K562 (cell line): ENCODE measurements around the gene DNAH9. TPM values are rescaled to one million over a fixed set of nuclear protein-coding genes. Genes with fewer than 3 reads are reported as not detected.

Source experiments
- CREM ChIP-seq: IDR thresholded peaks from 2 replicates; pipeline ENCODE4 v1.6.1; 2014; ENCODE audit warnings: antibody characterized with exemption, low read depth
- EP400 ChIP-seq: fragments of 450-650 bp; IDR thresholded peaks from 2 replicates; pipeline ENCODE4 v1.6.1; 2017; ENCODE audit warnings: antibody characterized with exemption, mild to moderate bottlenecking, moderate library complexity
- HMG20B ChIP-seq: fragments of 250-450 bp; sonication (Bioruptor Pico); IDR thresholded peaks from 2 replicates; pipeline ENCODE4 v1.5.0; 2021; ENCODE audit warnings: mild to moderate bottlenecking
- HNRNPL ChIP-seq: fragments of 200-400 bp; formaldehyde crosslinking; IDR thresholded peaks from 2 replicates; pipeline ENCODE4 v1.6.1; 2017; ENCODE audit warnings: low read depth, mild to moderate bottlenecking, low read length
- KAT7 ChIP-seq: sonication (generic); formaldehyde crosslinking; IDR thresholded peaks from 2 replicates; pipeline ENCODE4 v1.8.0; 2022; ENCODE audit warnings: missing genetic modification reagents, mild to moderate bottlenecking, borderline replicate concordance
- MAFF ChIP-seq: IDR thresholded peaks from 2 replicates; pipeline ENCODE4 v1.6.1; 2012; ENCODE audit warnings: low read length, improper control_type of control experiment
- MEIS2 ChIP-seq: fragments of 450-650 bp; IDR thresholded peaks from 2 replicates; pipeline ENCODE4 v1.6.1; 2014; ENCODE audit warnings: mild to moderate bottlenecking; ENCODE audit not compliant: partially characterized antibody
- NBN ChIP-seq: fragments of 450-650 bp; IDR thresholded peaks from 2 replicates; pipeline ENCODE4 v1.6.1; 2016; ENCODE audit warnings: low read depth, mild to moderate bottlenecking
- NR2F6 ChIP-seq: fragments of 450-650 bp; formaldehyde crosslinking; IDR thresholded peaks from 2 replicates; pipeline ENCODE4 v1.4.0; 2020; ENCODE audit warnings: mild to moderate bottlenecking
- PML ChIP-seq: IDR thresholded peaks from 2 replicates; pipeline ENCODE4 v1.6.1; 2012; ENCODE audit warnings: low read length, inconsistent platforms
- SMC3 ChIP-seq: conservative IDR thresholded peaks from 2 replicates; pipeline ENCODE4 v1.6.1; 2011; ENCODE audit warnings: low read depth, low read length, improper control_type of control experiment; ENCODE audit not compliant: insufficient read depth
- SP2 ChIP-seq: IDR thresholded peaks from 2 replicates; pipeline ENCODE4 v1.6.1; 2011; ENCODE audit warnings: mild to moderate bottlenecking, low read depth, low read length, moderate library complexity; ENCODE audit not compliant: poor library complexity, severe bottlenecking; ENCODE audit errors: extremely low read depth
- SRSF7 ChIP-seq: fragments of 200-400 bp; formaldehyde crosslinking; optimal IDR thresholded peaks from 2 replicates; pipeline ENCODE3; 2017; ENCODE audit warnings: mild to moderate bottlenecking, low read depth, low read length
- XRCC3 ChIP-seq: fragments of 450-650 bp; IDR thresholded peaks from 2 replicates; pipeline ENCODE4 v1.6.1; 2017; ENCODE audit warnings: mild to moderate bottlenecking, moderate library complexity
- XRCC5 ChIP-seq: fragments of 200-400 bp; formaldehyde crosslinking; IDR thresholded peaks from 2 replicates; pipeline ENCODE4 v1.6.1; 2017; ENCODE audit warnings: low read depth, mild to moderate bottlenecking, low read length
- ZBED1 ChIP-seq: IDR thresholded peaks from 2 replicates; pipeline ENCODE4 v1.6.1; 2014
- ZBTB7A ChIP-seq: IDR thresholded peaks from 2 replicates; pipeline ENCODE4 v1.6.1; 2011; ENCODE audit warnings: low read depth, mild to moderate bottlenecking, low read length, moderate library complexity, borderline replicate concordance; ENCODE audit not compliant: control insufficient read depth
- ZNF24 ChIP-seq: fragments of 450-650 bp; IDR thresholded peaks from 2 replicates; pipeline ENCODE4 v1.6.1; 2016
- ZNF445 ChIP-seq: fragments of 250-450 bp; sonication (Bioruptor Pico); IDR thresholded peaks from 2 replicates; pipeline ENCODE4 v1.4.0; 2020; ENCODE audit warnings: low read depth, mild to moderate bottlenecking, moderate library complexity
- ZNF57 ChIP-seq: fragments of 450-650 bp; formaldehyde crosslinking; IDR thresholded peaks from 2 replicates; pipeline ENCODE4 v1.4.0; 2020; ENCODE audit warnings: mild to moderate bottlenecking, moderate library complexity
- ZNF707 ChIP-seq: fragments of 250-450 bp; sonication (Bioruptor Pico); conservative IDR thresholded peaks from 2 replicates; pipeline ENCODE4 v1.8.0; 2022; ENCODE audit warnings: inconsistent platforms, mild to moderate bottlenecking, moderate library complexity
- polyA plus RNA-seq, 8 experiments: library from polyadenylated mRNA; depleted of rRNA in 4 of 8; stranded (reverse) in 5 of 8; unstranded in 3 of 8; fragments of >200 nt; fragmentation: Nextera tagmentation in 2 of 8; fragmentation: Illumina TruSeq in 1 of 8; extraction: Ambion mirVana in 2 of 8; extraction: Trizol in 1 of 8; gene quantifications; 2 replicates each; pipeline versions ENCODE4 v1.2.1 to v1.2.3, GENCODE V29; 2011 to 2014; ENCODE audit warnings: inconsistent platforms in 1 of 8, missing spikeins in 1 of 8
- total RNA-seq, 7 experiments: library from RNA; depleted of rRNA in 6 of 7; stranded (reverse); fragments of >200 nt in 6 of 7; fragmentation: Illumina TruSeq in 2 of 7; extraction: Trizol in 2 of 7; gene quantifications; 2 replicates each; pipeline versions ENCODE4 v1.2.1 to v1.2.3, GENCODE V29; 2011 to 2021; ENCODE audit warnings: low replicate concordance in 1 of 7
- TF ChIP-seq, protein P1 (sequence below): fragments of 250-450 bp; sonication (Bioruptor Pico); IDR thresholded peaks from 2 replicates; pipeline ENCODE4 v1.8.0; 2021; ENCODE audit warnings: moderate library complexity, mild to moderate bottlenecking, inconsistent platforms
- TF ChIP-seq, protein P2 (sequence below): fragments of 450-650 bp; IDR thresholded peaks from 2 replicates; pipeline ENCODE4 v1.6.1; 2016; ENCODE audit warnings: antibody characterized with exemption
- TF ChIP-seq, protein P3 (sequence below): fragments of 450-650 bp; conservative IDR thresholded peaks from 2 replicates; pipeline ENCODE4 v1.6.1; 2016; ENCODE audit warnings: missing genetic modification characterization, low read depth, mild to moderate bottlenecking, control low read depth, missing compliant biosample characterization

Gene DNAH9
- total and polyA plus RNA-seq, 9 of the 15 experiments (the other 6 are each of a cell fraction or from before 2014, with no cell fraction given) = not detected

DNA sequence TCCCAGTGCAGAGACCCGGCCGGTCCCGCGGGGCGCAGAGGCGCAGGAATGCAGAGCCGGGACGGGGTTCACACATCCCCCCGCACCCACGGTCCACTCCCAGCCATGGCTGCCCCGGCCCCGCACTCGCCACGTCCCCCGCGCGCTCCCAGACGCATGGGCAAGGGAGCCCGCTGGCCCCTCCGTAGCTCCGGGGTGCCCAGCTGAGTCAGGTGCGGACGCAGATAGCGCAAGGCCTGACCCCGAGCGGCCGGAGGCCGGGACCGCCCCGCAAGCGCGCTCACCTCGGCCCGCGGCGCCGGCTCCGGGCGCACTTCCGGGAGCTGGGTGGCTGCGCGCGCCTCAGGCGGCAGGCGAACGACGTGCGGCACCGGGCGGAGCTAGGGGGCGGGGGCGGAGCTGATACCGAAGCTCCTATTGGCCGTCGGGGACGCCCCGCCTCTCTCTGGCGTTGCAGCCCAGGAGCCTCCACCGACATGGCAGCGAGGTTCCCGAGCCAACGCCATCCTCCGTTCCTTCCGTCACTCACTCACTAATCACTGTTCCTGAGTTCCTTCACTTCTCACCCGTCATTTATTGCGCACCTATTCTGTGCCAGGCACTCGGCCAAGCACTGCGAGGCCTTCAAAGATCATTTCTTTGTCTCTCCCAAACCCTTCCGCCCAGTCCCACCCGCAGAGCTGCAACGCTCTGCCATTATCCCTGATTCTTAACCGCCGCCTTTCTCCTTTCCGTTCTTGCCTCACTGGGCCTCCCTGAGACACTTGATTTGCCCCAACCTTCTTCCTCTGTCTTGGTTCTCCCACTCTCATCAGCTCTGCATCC lies 399.1 kb downstream of the DNAH9 start, which contains the start of gene ZNF18 (continued):
- TF ChIP-seq ZBTB7A (peak; percentile 39; the same call in 1 of the 2 replicates), MAFF (no peak), HNRNPL (peak; percentile 71; the same call in 1 of the 2 replicates), XRCC3 (no peak), ZNF24 (peak; percentile 90), SRSF7 (no peak), ZNF445 (CRISPR knock-in tag) (no peak), SMC3 (no peak), MEIS2 (peak; percentile 24), ZBED1 (no peak), ZNF707 (CRISPR knock-in tag) (no peak), KAT7 (CRISPR knock-in tag) (no peak), PML (no peak), HMG20B (no peak), ZNF57 (CRISPR knock-in tag) (no peak), CREM (peak; percentile 60), NR2F6 (CRISPR knock-in tag) (no peak), SP2 (no peak), EP400 (peak; percentile 47; the same call in 1 of the 2 replicates), XRCC5 (no peak), NBN (0 out of 2 replicates have a peak, but pooled peaks have one; percentile 25)
- TF ChIP-seq, protein P1, sequence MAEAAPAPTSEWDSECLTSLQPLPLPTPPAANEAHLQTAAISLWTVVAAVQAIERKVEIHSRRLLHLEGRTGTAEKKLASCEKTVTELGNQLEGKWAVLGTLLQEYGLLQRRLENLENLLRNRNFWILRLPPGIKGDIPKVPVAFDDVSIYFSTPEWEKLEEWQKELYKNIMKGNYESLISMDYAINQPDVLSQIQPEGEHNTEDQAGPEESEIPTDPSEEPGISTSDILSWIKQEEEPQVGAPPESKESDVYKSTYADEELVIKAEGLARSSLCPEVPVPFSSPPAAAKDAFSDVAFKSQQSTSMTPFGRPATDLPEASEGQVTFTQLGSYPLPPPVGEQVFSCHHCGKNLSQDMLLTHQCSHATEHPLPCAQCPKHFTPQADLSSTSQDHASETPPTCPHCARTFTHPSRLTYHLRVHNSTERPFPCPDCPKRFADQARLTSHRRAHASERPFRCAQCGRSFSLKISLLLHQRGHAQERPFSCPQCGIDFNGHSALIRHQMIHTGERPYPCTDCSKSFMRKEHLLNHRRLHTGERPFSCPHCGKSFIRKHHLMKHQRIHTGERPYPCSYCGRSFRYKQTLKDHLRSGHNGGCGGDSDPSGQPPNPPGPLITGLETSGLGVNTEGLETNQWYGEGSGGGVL = no peak
- TF ChIP-seq, protein P2, sequence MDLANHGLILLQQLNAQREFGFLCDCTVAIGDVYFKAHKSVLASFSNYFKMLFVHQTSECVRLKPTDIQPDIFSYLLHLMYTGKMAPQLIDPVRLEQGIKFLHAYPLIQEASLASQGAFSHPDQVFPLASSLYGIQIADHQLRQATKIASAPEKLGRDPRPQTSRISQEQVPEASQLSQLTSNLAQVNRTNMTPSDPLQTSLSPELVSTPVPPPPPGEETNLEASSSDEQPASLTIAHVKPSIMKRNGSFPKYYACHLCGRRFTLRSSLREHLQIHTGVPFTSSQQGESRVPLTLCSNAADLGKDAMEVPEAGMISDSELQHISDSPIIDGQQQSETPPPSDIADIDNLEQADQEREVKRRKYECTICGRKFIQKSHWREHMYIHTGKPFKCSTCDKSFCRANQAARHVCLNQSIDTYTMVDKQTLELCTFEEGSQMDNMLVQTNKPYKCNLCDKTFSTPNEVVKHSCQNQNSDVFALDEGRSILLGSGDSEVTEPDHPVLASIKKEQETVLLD = no peak
- TF ChIP-seq, protein P3, sequence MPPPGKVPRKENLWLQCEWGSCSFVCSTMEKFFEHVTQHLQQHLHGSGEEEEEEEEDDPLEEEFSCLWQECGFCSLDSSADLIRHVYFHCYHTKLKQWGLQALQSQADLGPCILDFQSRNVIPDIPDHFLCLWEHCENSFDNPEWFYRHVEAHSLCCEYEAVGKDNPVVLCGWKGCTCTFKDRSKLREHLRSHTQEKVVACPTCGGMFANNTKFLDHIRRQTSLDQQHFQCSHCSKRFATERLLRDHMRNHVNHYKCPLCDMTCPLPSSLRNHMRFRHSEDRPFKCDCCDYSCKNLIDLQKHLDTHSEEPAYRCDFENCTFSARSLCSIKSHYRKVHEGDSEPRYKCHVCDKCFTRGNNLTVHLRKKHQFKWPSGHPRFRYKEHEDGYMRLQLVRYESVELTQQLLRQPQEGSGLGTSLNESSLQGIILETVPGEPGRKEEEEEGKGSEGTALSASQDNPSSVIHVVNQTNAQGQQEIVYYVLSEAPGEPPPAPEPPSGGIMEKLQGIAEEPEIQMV (tag) = no peak
